ENCODE results near the gene KLHL34. TPM values are rescaled to one million over a fixed set of nuclear protein-coding genes. Genes with fewer than 3 reads are reported as not detected.

The KLHL34 gene
- total RNA-seq, 1 experiment from 2014 or later, result not detected

DNA sequence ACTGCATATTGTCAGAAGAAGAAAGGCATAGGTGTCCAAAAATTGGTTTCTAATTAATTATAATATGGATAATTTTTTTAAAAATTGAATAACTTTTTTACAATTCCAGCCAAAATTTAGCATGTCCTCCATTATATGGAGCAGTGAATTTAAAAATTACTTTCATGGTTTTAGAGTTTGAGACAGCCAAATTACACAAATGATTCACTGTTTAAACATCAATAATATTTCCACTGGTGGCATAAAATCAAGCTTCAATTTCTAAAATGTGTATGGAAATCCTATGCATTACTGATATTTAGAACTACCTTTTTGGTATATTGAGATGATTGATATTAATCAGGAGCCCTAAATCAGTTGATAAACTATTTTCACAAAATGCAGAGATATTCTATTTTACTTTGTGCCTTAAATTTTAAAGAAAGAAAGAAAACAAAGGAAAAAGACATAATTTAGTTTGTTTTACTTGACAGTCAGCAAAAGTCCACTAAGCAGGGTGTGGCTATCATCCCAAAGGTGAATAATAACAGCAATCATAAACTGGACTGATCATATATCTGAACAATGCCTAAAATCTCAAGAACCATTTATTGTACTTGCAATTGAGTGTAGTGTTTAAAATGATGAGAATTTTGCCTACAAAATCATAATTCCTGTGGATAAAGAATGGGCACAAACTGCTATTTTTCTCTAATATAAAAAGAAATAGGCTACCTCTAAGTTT, 34.2 kb downstream of the KLHL34 start:
- no peaks in the 10 kb centered on the region for H3K4me1 ChIP-seq (replicated peaks)
- no peak overlapping the region for H3K4me3 ChIP-seq
- no peak overlapping the region for H3K27ac ChIP-seq
- DNase-seq (ENCODE audit: low read depth in 1 of 2, low spot score in 2 of 2), result no peak
- no peaks in the 10 kb centered on the region for H3K27me3 ChIP-seq (replicated peaks)
- no peaks in the 10 kb centered on the region for H3K9me3 ChIP-seq (replicated peaks)
- H3K36me3 ChIP-seq, result no peaks in the 10 kb centered on the region

DNA sequence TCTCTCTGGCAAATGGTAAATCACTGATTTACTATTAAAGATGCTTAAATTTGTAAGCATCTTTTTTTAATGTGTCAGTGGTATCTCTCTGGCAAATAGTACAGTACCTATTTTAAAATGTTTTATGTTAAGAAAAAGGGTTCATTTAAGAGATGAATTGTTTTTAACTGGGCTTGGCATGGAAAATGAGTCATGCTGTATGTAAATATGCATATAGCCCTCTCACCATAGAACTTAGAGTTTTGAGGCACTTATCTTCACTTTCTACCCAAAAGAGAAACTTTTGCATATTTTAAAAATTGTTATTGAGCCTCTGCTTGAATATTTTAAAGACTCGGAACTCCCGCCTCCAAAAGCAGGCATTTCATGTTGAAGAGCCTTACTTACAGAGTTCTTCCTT, 37.9 kb downstream of the KLHL34 start:
- Histone ChIP-seq H3K36me3 (no peaks in the 10 kb centered on the region), H3K9me3 (replicated peaks) (no peaks in the 10 kb centered on the region), H3K4me1 (replicated peaks) (no peaks in the 10 kb centered on the region), H3K4me3 (no peak overlapping the region), H3K27me3 (replicated peaks) (no peaks in the 10 kb centered on the region), H3K27ac (no peak overlapping the region)
- no peak for DNase-seq (ENCODE audit: low read depth in 1 of 2, low spot score in 2 of 2)

DNA sequence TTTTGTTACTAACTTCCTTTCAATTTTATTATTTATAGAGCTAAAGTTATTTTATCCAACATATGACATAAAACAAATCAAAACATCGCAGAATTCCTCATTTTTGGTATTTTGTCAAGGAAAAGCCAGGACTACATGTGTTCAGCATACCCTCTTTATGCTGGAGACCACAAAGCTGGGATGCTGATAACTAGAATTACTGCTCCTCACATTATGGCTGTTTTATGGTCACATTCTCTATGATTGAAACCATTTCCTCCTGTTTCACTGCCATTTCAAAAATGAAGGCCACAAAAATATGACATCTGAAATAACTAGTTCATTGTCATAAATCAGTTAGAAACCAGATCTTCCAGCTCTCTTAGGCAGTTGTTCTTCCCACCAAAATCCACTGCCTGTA, 41.7 kb downstream of the KLHL34 start:
- Histone ChIP-seq H3K4me1 (replicated peaks) (no peaks in the 10 kb centered on the region), H3K4me3 (no peak overlapping the region), H3K27ac (no peak overlapping the region), H3K36me3 (no peaks in the 10 kb centered on the region), H3K9me3 (replicated peaks) (no peaks in the 10 kb centered on the region), H3K27me3 (replicated peaks) (no peaks in the 10 kb centered on the region)
- DNase-seq (ENCODE audit: low read depth in 1 of 2, low spot score in 2 of 2), result no peak

DNA sequence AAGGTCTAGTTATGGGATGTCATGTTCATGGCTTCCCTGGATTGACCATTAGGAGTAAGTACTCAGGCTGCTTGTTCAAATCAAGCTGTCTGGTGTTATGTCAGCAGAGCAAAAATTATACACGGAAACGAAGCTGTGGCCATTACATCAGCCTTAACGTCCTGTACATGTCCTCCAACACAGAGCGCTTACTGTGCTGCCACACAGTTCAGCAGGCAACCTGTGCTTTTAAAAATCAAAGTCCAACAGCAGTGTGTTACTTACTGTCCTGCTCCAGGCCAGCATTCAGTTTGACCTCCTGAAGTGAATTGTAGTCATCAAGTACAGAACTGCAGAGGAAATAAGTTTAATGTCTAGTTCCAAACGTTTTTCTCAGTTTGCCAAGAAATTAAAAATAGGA, 46.0 kb downstream of the KLHL34 start:
- H3K4me3 ChIP-seq, result no peak overlapping the region
- H3K27ac ChIP-seq, result no peak overlapping the region
- H3K36me3 ChIP-seq, result no peaks in the 10 kb centered on the region
- H3K4me1 ChIP-seq (replicated peaks), result no peaks in the 10 kb centered on the region
- no peaks in the 10 kb centered on the region for H3K9me3 ChIP-seq (replicated peaks)
- no peak for DNase-seq (ENCODE audit: low read depth in 1 of 2, low spot score in 2 of 2)
- H3K27me3 ChIP-seq (replicated peaks), result no peaks in the 10 kb centered on the region

DNA sequence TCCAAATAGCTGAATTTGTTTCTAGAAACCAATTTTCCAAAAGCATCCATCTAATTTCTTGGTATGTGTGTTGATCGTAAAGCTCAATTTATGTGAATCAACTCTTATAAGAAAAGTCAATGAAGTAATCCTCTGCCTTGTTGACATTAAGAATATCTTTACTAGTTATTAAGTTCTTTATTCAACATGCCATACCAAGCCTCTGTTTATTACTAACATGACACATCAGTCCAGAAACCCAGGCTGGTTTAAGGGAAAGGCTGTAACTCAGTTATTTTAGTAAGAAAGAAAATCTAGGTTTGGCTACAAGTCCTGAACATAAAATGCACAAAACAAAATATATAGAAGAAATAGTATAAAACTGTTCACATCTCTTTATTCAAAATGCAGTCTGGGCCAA, 48.0 kb downstream of the KLHL34 start:
- Histone ChIP-seq H3K27ac (no peak overlapping the region), H3K27me3 (replicated peaks) (no peaks in the 10 kb centered on the region), H3K9me3 (replicated peaks) (no peaks in the 10 kb centered on the region), H3K4me1 (replicated peaks) (no peaks in the 10 kb centered on the region), H3K36me3 (no peaks in the 10 kb centered on the region), H3K4me3 (no peak overlapping the region)
- DNase-seq (ENCODE audit: low read depth in 1 of 2, low spot score in 2 of 2), result no peak

DNA sequence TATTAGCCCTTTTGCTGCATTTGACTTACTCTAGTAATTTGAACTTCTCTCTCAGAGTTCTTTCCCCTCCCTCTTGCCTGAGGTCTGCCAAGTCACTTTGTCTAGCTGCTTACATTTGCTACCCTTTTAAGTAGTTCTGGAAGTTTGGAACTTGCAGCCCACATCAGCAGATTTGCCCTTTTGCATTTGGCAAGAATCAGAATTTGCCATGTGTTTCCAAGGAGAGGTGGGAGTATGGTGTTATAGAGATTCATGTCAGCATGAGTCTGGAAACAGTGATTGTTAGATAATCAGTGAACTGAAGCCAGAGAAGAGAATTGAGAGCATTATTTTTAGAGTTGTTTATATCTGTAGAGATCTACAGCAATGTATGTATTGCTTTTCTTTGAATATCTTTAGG, 52.1 kb downstream of the KLHL34 start:
- no peak for DNase-seq (ENCODE audit: low read depth in 1 of 2, low spot score in 2 of 2)

More for the DNA sequence above, 52.1 kb downstream of the KLHL34 start:
- Histone ChIP-seq H3K27me3 (replicated peaks) (no peaks in the 10 kb centered on the region), H3K4me1 (replicated peaks) (no peaks in the 10 kb centered on the region), H3K4me3 (no peak overlapping the region), H3K36me3 (no peaks in the 10 kb centered on the region), H3K9me3 (replicated peaks) (no peaks in the 10 kb centered on the region), H3K27ac (no peak overlapping the region)

Other genes with a start within 250 kb of the KLHL34 start
- not detected in 2 replicates for gene SMPX, start 99.8 kb upstream of the KLHL34 start, total RNA-seq (2014; rRNA removed; shearing (Covaris generic))
- 7.9 and 10.1 TPM in 2 replicates for gene MBTPS2, start 181.3 kb upstream of the KLHL34 start, total RNA-seq (2014; rRNA removed; shearing (Covaris generic))
- gene YY2, start 197.7 kb upstream of the KLHL34 start, total RNA-seq (2014; rRNA removed; shearing (Covaris generic)), result 0.53 and 1.7 TPM in 2 replicates

Data from SJSA1 (cell line).